GM12875 (cell line): Measurements from ENCODE around the gene CHCHD10.

ENCODE experiments used
- H3K4me3 ChIP-seq: one replicate; pipeline ENCODE4 v1.5.1; 2011; ENCODE audit warnings: low read depth, low read length, control low read depth
- CTCF ChIP-seq: IDR thresholded peaks from 2 replicates; pipeline ENCODE4 v1.5.1; 2011; ENCODE audit warnings: low read depth, mild to moderate bottlenecking, control low read depth, inconsistent platforms, low read length, moderate library complexity, borderline replicate concordance; ENCODE audit not compliant: insufficient read depth

Gene CHCHD10

GRCh38 chr22:23786752-23787599 is 19.2 kb upstream of the CHCHD10 start, which contains the start of gene SMARCB1:
Gene SMARCB1, plus strand, starts transcription at chr22:23786966. Its CDS starts 204 bp downstream, at chr22:23787170.
- no peak for TF ChIP-seq CTCF
- peak within 1 kb of the TSS; percentile 78 for H3K4me3 ChIP-seq

- no peak for TF ChIP-seq CTCF
- peak overlapping the region; percentile 78 for H3K4me3 ChIP-seq
These were observed 18.5 kb upstream of the CHCHD10 start for GRCh38 chr22:23786261-23786710.

- no peak for TF ChIP-seq CTCF
- H3K4me3 ChIP-seq = no peak overlapping the region
These were observed 16.5 kb upstream of the CHCHD10 start for GRCh38 chr22:23784215-23784732.

GRCh38 chr22:23783265-23784150 is 15.7 kb upstream of the CHCHD10 start:
- no peak for TF ChIP-seq CTCF
- no peak overlapping the region for H3K4me3 ChIP-seq

DNA sequence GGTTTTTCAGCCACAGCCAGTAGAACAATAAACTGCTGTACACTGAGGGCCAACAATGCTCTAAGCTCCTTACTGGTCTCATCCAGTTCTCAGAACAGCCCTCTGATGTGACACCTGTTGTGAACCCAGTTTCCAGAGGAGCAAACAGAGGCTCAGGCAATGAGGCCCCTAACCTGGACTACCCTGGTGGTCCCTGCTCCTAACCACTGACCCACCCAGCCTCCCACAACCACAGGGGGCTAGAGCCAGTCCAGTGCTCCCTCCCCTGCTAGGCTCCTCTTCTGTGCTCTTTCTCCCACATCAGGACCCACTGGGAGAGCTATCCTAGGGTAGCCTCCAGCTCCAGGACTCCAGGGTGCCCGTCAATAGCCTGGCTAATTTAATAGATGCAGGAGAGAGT is 14.9 kb upstream of the CHCHD10 start:
- TF ChIP-seq CTCF = no peak
- H3K4me3 ChIP-seq = no peak overlapping the region

DNA sequence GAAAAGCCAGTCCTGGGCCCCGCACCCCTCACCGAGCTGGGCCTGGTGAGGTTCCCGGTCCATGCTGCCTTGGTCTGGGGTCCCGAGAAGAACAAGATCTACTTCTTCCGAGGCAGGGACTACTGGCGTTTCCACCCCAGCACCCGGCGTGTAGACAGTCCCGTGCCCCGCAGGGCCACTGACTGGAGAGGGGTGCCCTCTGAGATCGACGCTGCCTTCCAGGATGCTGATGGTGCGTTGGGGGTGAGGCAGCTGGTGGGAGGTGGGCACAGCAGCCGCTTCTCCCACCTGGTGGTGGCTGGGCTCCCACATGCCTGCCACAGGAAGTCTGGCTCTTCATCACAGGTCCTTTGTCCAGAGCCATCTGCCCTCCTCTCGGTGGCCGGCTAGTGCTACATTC is 14.5 kb upstream of the CHCHD10 start:
- H3K4me3 ChIP-seq = no peak overlapping the region
- TF ChIP-seq CTCF = no peak
